Melanocyte of skin (primary cell): ENCODE data around the gene SUCLG1. TPM values are rescaled to one million over a fixed set of nuclear protein-coding genes. Genes with fewer than 3 reads are reported as not detected.

ENCODE experiments used
- total RNA-seq, 2 donors: library from RNA; depleted of rRNA; stranded (reverse); fragments of >200 nt; gene quantifications; 2 replicates each; pipeline ENCODE4 v1.2.3, GENCODE V29; 2012

SUCLG1 gene
- total RNA-seq, result 100 to 1,000 TPM in 1 of 2 donors, 10 to 100 TPM in 1; 52.7 to 102 TPM

GRCh38 chr2:84459018-84459943, at the start of gene SUCLG1:
SUCLG1 (minus strand) TSS chr2:84459280; CDS start chr2:84459269, 11 bp downstream.

Other genes starting within 250 kb of the SUCLG1 start
- gene DNAH6, start 57.2 kb upstream of the SUCLG1 start, total RNA-seq, result under 1 TPM; under 0.01 to 0.34 TPM